NCI-H226 (cell line): ENCODE results near the gene PDE10A.

Source experiments
- DNase-seq: peaks from one replicate; pipeline ENCODE4 v3.0.0-alpha.2; 2015

The PDE10A gene

GRCh38 chr6:165325609-165326008 lies 337.4 kb downstream of the PDE10A start:
- DNase-seq, result no peak

- DNase-seq, result no peak
Observed at GRCh38 chr6:165321555-165322145, 341.4 kb downstream of the PDE10A start.

- DNase-seq, result no peak
Observed at GRCh38 chr6:165321150-165321549, 341.9 kb downstream of the PDE10A start.

GRCh38 chr6:165317723-165318122 lies 345.3 kb downstream of the PDE10A start:
- DNase-seq, result no peak

- peak; percentile 79 for DNase-seq
Observed at GRCh38 chr6:165308926-165309731, 353.9 kb downstream of the PDE10A start, which contains the start of gene C6orf118. TSS of gene C6orf118 (minus strand) at chr6:165309605. CDS start at chr6:165309586, 19 bp downstream.

- DNase-seq, result no peak
Observed at GRCh38 chr6:165306955-165307354, 356.1 kb downstream of the PDE10A start.

- no peak for DNase-seq
Observed at GRCh38 chr6:165301372-165302246, 361.4 kb downstream of the PDE10A start.

- no peak for DNase-seq
Observed at GRCh38 chr6:165300422-165300936, 362.6 kb downstream of the PDE10A start.

GRCh38 chr6:165298875-165299274 lies 364.2 kb downstream of the PDE10A start:
- no peak for DNase-seq

- no peak for DNase-seq
Observed at GRCh38 chr6:165298402-165298801, 364.6 kb downstream of the PDE10A start.

GRCh38 chr6:165292657-165293056 lies 370.4 kb downstream of the PDE10A start:
- no peak for DNase-seq
